ENCODE data around the gene C5orf47.

C5orf47 gene

GRCh38 chr5:173988554-173989431, at the start of gene C5orf47:
Gene C5orf47 (plus strand): TSS chr5:173989170. CDS start chr5:173989264, 94 bp downstream.
- no peak for DNase-seq

- no peak for DNase-seq
Observed at GRCh38 chr5:173940269-173940668, 48.7 kb upstream of the C5orf47 start.

GRCh38 chr5:173941102-173941501, 47.9 kb upstream of the C5orf47 start:
- DNase-seq, result no peak

GRCh38 chr5:173941758-173942401, 47.1 kb upstream of the C5orf47 start:
- DNase-seq, result no peak

GRCh38 chr5:173944511-173944910, 44.5 kb upstream of the C5orf47 start:
- DNase-seq, result peak; percentile 34

GRCh38 chr5:173945160-173945559, 43.8 kb upstream of the C5orf47 start:
- no peak for DNase-seq

- no peak for DNase-seq
Observed at GRCh38 chr5:173946323-173946722, 42.6 kb upstream of the C5orf47 start.

GRCh38 chr5:173950829-173951228, 38.1 kb upstream of the C5orf47 start:
- no peak for DNase-seq

- no peak for DNase-seq
Observed at GRCh38 chr5:173953528-173954090, 35.4 kb upstream of the C5orf47 start.

- DNase-seq, result no peak
Observed at GRCh38 chr5:173954671-173955521, 34.1 kb upstream of the C5orf47 start.

- DNase-seq, result no peak
Observed at GRCh38 chr5:173960986-173961385, 28.0 kb upstream of the C5orf47 start.

- DNase-seq, result no peak
Observed at GRCh38 chr5:173961418-173961817, 27.6 kb upstream of the C5orf47 start.

- DNase-seq, result peak; percentile 61
Observed at GRCh38 chr5:173962436-173962972, 26.5 kb upstream of the C5orf47 start.

GRCh38 chr5:173963182-173963838, 25.7 kb upstream of the C5orf47 start:
- DNase-seq, result no peak

GRCh38 chr5:173963867-173964441, 25.0 kb upstream of the C5orf47 start:
- peak; percentile 78 for DNase-seq

GRCh38 chr5:173964506-173964905, 24.5 kb upstream of the C5orf47 start:
- DNase-seq, result no peak

GRCh38 chr5:173967241-173967640, 21.7 kb upstream of the C5orf47 start:
- no peak for DNase-seq

- no peak for DNase-seq
Observed at GRCh38 chr5:173968154-173968797, 20.7 kb upstream of the C5orf47 start.

GRCh38 chr5:173969167-173970049, 19.6 kb upstream of the C5orf47 start:
- DNase-seq, result no peak
